GM04504 (cell line): Measurements from ENCODE around the gene PLA2G4F.
"Not testable (repeated sequence)": the region's sequence is repeated elsewhere in the genome, so short reads cannot be mapped to it uniquely, and the experiment has no call there.

ENCODE experiments used
- DNase-seq: peaks from one replicate; pipeline ENCODE4 v3.0.0-alpha.2; 2012; ENCODE audit warnings: low read depth

The PLA2G4F gene

DNA sequence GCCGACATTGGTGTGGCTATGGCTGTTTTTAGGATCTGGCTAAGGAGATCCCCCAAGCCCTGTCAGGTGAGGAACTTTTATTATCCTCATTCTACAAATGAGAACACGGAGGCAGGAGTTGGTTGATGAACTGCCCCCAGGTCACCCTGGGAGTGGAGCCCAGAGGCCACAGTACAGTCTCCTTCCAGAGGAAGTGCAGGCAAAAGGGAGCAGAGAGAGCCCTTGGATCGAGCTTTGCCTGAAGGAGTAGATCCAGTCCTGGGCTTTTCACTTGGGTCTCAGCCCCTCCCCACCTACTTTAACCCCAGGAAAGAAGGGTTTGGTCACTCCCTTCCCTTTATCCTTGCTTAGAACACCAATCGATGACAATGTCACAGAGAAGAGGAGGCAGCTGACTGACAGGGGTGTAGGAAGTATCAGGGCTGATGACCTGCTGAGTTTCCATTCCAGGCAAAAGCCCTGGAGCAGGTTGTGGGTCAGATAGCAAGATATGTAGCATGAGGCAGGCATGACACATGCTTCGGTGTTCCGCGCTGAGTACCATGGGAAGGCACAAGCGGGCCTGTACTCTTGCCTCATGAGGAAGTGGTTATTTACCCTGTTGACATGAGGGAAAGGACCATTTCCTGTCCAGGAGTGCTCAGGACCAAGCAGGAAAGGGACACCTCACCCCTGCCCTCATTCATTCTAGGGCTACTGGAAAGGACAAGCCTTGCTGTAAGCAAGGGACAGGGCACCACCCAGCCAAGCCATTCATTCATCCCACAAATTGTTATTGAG, 56.2 kb downstream of the PLA2G4F start:
- no peak for DNase-seq

GRCh38 chr15:42097018-42097417, 59.4 kb downstream of the PLA2G4F start:
- DNase-seq, result no peak

GRCh38 chr15:42094512-42094963, 61.9 kb downstream of the PLA2G4F start, which contains the start of gene PLA2G4D:
Gene PLA2G4D (minus strand): TSS chr15:42094562. CDS start chr15:42094459, 103 bp downstream.
- no peak for DNase-seq

- DNase-seq, result no peak
These were observed 62.5 kb downstream of the PLA2G4F start for GRCh38 chr15:42093966-42094365.

GRCh38 chr15:42092398-42093318, 63.8 kb downstream of the PLA2G4F start:
- no peak for DNase-seq

GRCh38 chr15:42091753-42092397, 64.6 kb downstream of the PLA2G4F start:
- not testable (repeated sequence) for DNase-seq

DNA sequence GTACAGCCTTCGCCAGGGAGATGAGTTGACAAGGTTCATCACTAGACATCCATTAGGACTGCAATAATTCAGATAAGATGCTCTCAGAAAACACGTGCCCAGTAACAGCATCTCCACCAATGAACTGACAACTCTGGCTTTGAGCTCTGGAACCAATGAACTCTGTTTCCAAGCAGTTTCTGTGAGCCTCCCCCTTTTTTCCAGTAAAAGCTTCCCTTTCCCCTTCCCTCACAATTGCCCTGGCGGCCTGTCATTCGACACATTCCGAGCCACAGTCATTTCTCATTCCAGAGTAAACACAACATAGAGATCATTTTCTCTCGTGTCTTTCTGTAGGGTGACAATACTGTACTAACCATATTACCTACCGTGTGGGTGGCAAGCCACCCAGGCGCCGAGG, 65.7 kb downstream of the PLA2G4F start:
- no peak for DNase-seq

DNA sequence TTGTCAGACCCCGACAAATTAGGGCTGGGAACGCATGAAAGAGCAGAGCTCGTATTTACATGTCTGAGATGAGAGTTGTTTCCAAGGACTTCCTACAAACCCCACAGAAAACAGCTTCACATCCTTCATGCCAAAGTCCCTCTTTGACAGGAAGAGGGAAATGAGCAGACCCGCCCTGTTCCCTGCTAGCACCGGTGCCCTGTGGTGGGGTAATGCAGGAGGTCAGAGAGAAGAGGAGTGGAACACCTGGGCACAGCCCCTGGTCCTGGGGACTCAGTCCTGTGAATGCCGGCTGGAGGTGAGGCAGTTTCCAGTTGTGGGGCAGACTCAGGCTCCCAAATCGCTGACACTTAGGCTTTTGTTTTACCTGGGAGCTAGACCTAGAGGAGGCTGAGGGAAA, 66.1 kb downstream of the PLA2G4F start:
- no peak for DNase-seq

DNA sequence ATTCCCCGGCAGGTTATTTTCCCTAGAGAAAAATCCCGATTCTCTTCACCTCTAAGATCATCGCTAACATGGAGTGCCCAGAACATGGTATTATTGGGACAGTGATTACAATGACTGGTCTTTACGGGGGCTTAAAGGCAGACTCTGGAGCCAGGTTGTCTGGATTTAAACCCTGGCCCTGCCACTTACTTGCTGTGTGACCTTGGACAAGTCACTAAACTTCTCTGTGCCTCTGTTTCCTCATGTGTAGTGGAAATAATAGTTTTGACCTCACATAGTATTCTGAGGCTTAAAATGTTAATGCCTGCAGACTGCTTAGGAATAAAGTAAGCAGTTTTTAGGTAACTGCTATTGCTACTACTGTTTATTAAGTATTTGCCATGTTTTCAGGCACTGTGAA, 66.5 kb downstream of the PLA2G4F start:
- DNase-seq, result no peak
